SH-SY5Y (cell line): ENCODE data around the gene SLC4A4.

Experiments
- GATA2 ChIP-seq: IDR thresholded peaks from 2 replicates; pipeline ENCODE4 v1.6.1; 2011; ENCODE audit warnings: mild to moderate bottlenecking, low read depth, low read length
- GATA3 ChIP-seq: IDR thresholded peaks from 2 replicates; pipeline ENCODE4 v1.6.1; 2011; ENCODE audit warnings: low read depth, mild to moderate bottlenecking, low read length, moderate library complexity

DNA sequence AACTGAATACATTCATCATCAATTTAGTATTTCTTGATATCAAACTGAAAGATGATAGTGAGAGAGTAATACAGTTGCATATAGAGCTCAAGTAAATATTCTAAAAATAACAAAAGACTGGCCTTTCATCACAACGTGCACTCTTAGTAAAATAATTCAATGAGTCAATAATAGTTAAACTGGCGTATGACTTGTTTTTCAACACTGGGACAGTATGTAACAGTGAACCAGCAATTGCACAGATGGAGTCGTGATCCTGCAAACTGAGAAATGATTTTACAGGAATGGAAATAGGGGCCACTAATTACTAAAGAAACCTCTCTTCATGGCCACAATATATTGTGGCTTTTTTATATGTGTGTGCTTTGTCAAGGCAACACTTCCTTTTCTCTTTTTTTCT lies 137.4 kb downstream of the SLC4A4 start:
- TF ChIP-seq GATA2 (no peak), GATA3 (no peak)
